ENCODE data around the gene SLC7A9.
"Not testable (repeated sequence)": the region's sequence is repeated elsewhere in the genome, so short reads cannot be mapped to it uniquely, and the experiment has no call there.

Gene SLC7A9

GRCh38 chr19:32864318-32865007 is 5.1 kb downstream of the SLC7A9 start:
- FAIRE-seq = no peak
- no peak for TF ChIP-seq POLR2A (IDR thresholded peaks at IDR 0.05; ENCODE audit: low read depth, low read length)

GRCh38 chr19:32863841-32864240 is 5.7 kb downstream of the SLC7A9 start:
- TF ChIP-seq POLR2A (IDR thresholded peaks at IDR 0.05; ENCODE audit: low read depth, low read length) = no peak
- FAIRE-seq (no peak), DNase-seq (ENCODE audit: insufficient read length, low spot score) (no peak)

More at GRCh38 chr19:32864318-32865007, 5.1 kb downstream of the SLC7A9 start:
- no peak for DNase-seq (ENCODE audit: insufficient read length, low spot score)

- FAIRE-seq = no peak
- no peak for DNase-seq (ENCODE audit: insufficient read length, low spot score)
- no peak for TF ChIP-seq POLR2A (IDR thresholded peaks at IDR 0.05; ENCODE audit: low read depth, low read length)
Observed at GRCh38 chr19:32863301-32863700, 6.3 kb downstream of the SLC7A9 start.

GRCh38 chr19:32862741-32863140 is 6.8 kb downstream of the SLC7A9 start:
- no peak for TF ChIP-seq POLR2A (IDR thresholded peaks at IDR 0.05; ENCODE audit: low read depth, low read length)
- DNase-seq (ENCODE audit: insufficient read length, low spot score) = no peak
- no peak for FAIRE-seq

GRCh38 chr19:32862173-32862572 is 7.4 kb downstream of the SLC7A9 start:
- TF ChIP-seq POLR2A (IDR thresholded peaks at IDR 0.05; ENCODE audit: low read depth, low read length) = no peak
- FAIRE-seq = no peak
- DNase-seq (ENCODE audit: insufficient read length, low spot score) = no peak

GRCh38 chr19:32861596-32861995 is 8.0 kb downstream of the SLC7A9 start:
- no peak for DNase-seq (ENCODE audit: insufficient read length, low spot score)
- FAIRE-seq = no peak
- no peak for TF ChIP-seq POLR2A (IDR thresholded peaks at IDR 0.05; ENCODE audit: low read depth, low read length)

GRCh38 chr19:32859591-32859990 is 10.0 kb downstream of the SLC7A9 start:
- FAIRE-seq (no peak), DNase-seq (ENCODE audit: insufficient read length, low spot score) (no peak)
- TF ChIP-seq POLR2A (IDR thresholded peaks at IDR 0.05; ENCODE audit: low read depth, low read length) = no peak

- FAIRE-seq = no peak
- no peak for TF ChIP-seq POLR2A (IDR thresholded peaks at IDR 0.05; ENCODE audit: low read depth, low read length)
- no peak for DNase-seq (ENCODE audit: insufficient read length, low spot score)
Observed at GRCh38 chr19:32858559-32858958, 11.0 kb downstream of the SLC7A9 start.

- DNase-seq (ENCODE audit: insufficient read length, low spot score) = no peak
- no peak for FAIRE-seq
- no peak for TF ChIP-seq POLR2A (IDR thresholded peaks at IDR 0.05; ENCODE audit: low read depth, low read length)
Observed at GRCh38 chr19:32858155-32858554, 11.4 kb downstream of the SLC7A9 start.

- DNase-seq (ENCODE audit: insufficient read length, low spot score) (no peak), FAIRE-seq (no peak)
- no peak for TF ChIP-seq POLR2A (IDR thresholded peaks at IDR 0.05; ENCODE audit: low read depth, low read length)
Observed at GRCh38 chr19:32857584-32857983, 12.0 kb downstream of the SLC7A9 start.

- not testable (repeated sequence) for DNase-seq (ENCODE audit: insufficient read length, low spot score); FAIRE-seq
Observed at GRCh38 chr19:32856818-32857217, 12.7 kb downstream of the SLC7A9 start.

GRCh38 chr19:32852216-32852615 is 17.4 kb downstream of the SLC7A9 start:
- no peak for TF ChIP-seq POLR2A (IDR thresholded peaks at IDR 0.05; ENCODE audit: low read depth, low read length)
- FAIRE-seq (no peak), DNase-seq (ENCODE audit: insufficient read length, low spot score) (no peak)

GRCh38 chr19:32848035-32848434 is 21.5 kb downstream of the SLC7A9 start:
- DNase-seq (ENCODE audit: insufficient read length, low spot score); FAIRE-seq: not testable (repeated sequence)

- no peak for DNase-seq (ENCODE audit: insufficient read length, low spot score)
- FAIRE-seq = no peak
- no peak for TF ChIP-seq POLR2A (IDR thresholded peaks at IDR 0.05; ENCODE audit: low read depth, low read length)
Observed at GRCh38 chr19:32843716-32844245, 25.8 kb downstream of the SLC7A9 start.

GRCh38 chr19:32842061-32842460 is 27.5 kb downstream of the SLC7A9 start:
- DNase-seq (ENCODE audit: insufficient read length, low spot score) (no peak), FAIRE-seq (no peak)
- TF ChIP-seq POLR2A (IDR thresholded peaks at IDR 0.05; ENCODE audit: low read depth, low read length) = no peak
